ENCODE data around the gene REV1. TPM values are rescaled to one million over a fixed set of nuclear protein-coding genes. Genes with fewer than 3 reads are reported as not detected.

REV1 gene
- total and polyA plus RNA-seq, 2 of the 13 experiments (the other 11 are each of a cell fraction or from before 2014, with no cell fraction given), result 49.1 to 71.8 TPM

GRCh38 chr2:99489761-99490622 lies at the start of gene REV1 (continued):
- TF ChIP-seq DDIT3 (CRISPR knock-in tag; IDR thresholded peaks at IDR 0.05) (no peak), SNAPC5 (CRISPR knock-in tag; IDR thresholded peaks at IDR 0.05; ENCODE audit: borderline replicate concordance) (no peak), CREB1 (IDR thresholded peaks at IDR 0.05) (no peak; the same call in 1 of the 2 replicates), CREB1 (CRISPR knock-in tag; IDR thresholded peaks at IDR 0.05) (no peak), ARID4A (CRISPR knock-in tag; IDR thresholded peaks at IDR 0.05; ENCODE audit: borderline replicate concordance) (peak; percentile 88), XRCC5 (optimal IDR thresholded peaks at IDR 0.05; ENCODE audit: low read length) (peak; percentile 98), FOXM1 (CRISPR knock-in tag; IDR thresholded peaks at IDR 0.05) (no peak), ATF6 (CRISPR knock-in tag; conservative IDR thresholded peaks at IDR 0.05) (no peak), ATRX (CRISPR knock-in tag; IDR thresholded peaks at IDR 0.05; ENCODE audit: borderline replicate concordance) (no peak), MAF1 (CRISPR knock-in tag; IDR thresholded peaks at IDR 0.05; ENCODE audit: borderline replicate concordance) (no peak; the same call in 1 of the 2 replicates), ZNF567 (CRISPR knock-in tag; IDR thresholded peaks at IDR 0.05; ENCODE audit: borderline replicate concordance) (0 out of 2 replicates have a peak, but pooled peaks have one; percentile 26), ZNF407 (CRISPR knock-in tag; IDR thresholded peaks at IDR 0.05; ENCODE audit: not compliant biosample characterization) (peak; percentile 80), ZNF790 (CRISPR knock-in tag; IDR thresholded peaks at IDR 0.05; ENCODE audit: borderline replicate concordance) (no peak; the same call in 1 of the 2 replicates)
